OCI-LY7 (cell line): Measurements from ENCODE around the gene CDK10. TPM values are rescaled to one million over a fixed set of nuclear protein-coding genes. Genes with fewer than 3 reads are reported as not detected.

ENCODE experiments used
- BruUV-seq: library from RNA; stranded (reverse); fragments of 400-500 nt; replicated peaks from 2 replicates; lab custom pipeline; 2021; lab: Mats Ljungman, UMichigan
- CTCF ChIA-PET: fragments of 300-600 bp; sonication (Branson Sonifier 250); formaldehyde crosslinking; loops from one replicate; lab custom pipeline; 2022; ENCODE audit warnings: antibody characterized with exemption; ENCODE audit not compliant: unreplicated experiment; lab: Charles Lee
- POLR2A ChIA-PET: fragments of 300-600 bp; sonication (Branson Sonifier 250); formaldehyde crosslinking; loops from one replicate; lab custom pipeline; 2022; ENCODE audit warnings: antibody characterized with exemption; lab: Charles Lee
- DNase-seq: peaks from one replicate; pipeline ENCODE4 v3.0.0-alpha.2; 2015; ENCODE audit warnings: low spot score
- H2AFZ ChIP-seq: fragments of 200-600 bp; sonication (generic), shearing (Covaris generic); 2 replicates; pipeline ENCODE4 v1.6.1; 2014; ENCODE audit warnings: mild to moderate bottlenecking, antibody characterized with exemption, low read length, moderate library complexity
- H3K27ac ChIP-seq: fragments of 200-600 bp; sonication (generic); 2 replicates; pipeline ENCODE4 v1.5.1; 2014; ENCODE audit warnings: mixed run types, low read depth, mild to moderate bottlenecking, moderate library complexity, low read length, inconsistent platforms; ENCODE audit not compliant: poor library complexity, severe bottlenecking
- H3K36me3 ChIP-seq: fragments of 200-600 bp; sonication (generic); 2 replicates; pipeline ENCODE4 v1.6.1; 2014; ENCODE audit warnings: mild to moderate bottlenecking, antibody characterized with exemption, low read length, moderate library complexity, mixed read lengths; ENCODE audit not compliant: insufficient read depth
- H3K4me1 ChIP-seq: fragments of 200-600 bp; sonication (generic); 2 replicates; pipeline ENCODE4 v1.5.1; 2014; ENCODE audit warnings: mild to moderate bottlenecking, low read length; ENCODE audit not compliant: insufficient read depth, poor library complexity, severe bottlenecking
- H3K4me2 ChIP-seq: fragments of 200-600 bp; sonication (generic); 2 replicates; pipeline ENCODE4 v1.6.1; 2014; ENCODE audit warnings: mild to moderate bottlenecking, low read length
- H3K4me3 ChIP-seq: fragments of 200-600 bp; sonication (generic); 2 replicates; pipeline ENCODE4 v1.5.1; 2014; ENCODE audit warnings: mild to moderate bottlenecking, low read depth, low read length; ENCODE audit not compliant: poor library complexity, severe bottlenecking
- H3K79me2 ChIP-seq: fragments of 200-600 bp; sonication (generic); 2 replicates; pipeline ENCODE4 v1.6.1; 2016; ENCODE audit warnings: low read depth, mild to moderate bottlenecking, low read length, moderate library complexity, mixed read lengths; ENCODE audit not compliant: insufficient read depth
- H3K9me2 ChIP-seq: fragments of 200-600 bp; sonication (generic); 2 replicates; pipeline ENCODE4 v1.6.1; 2016; ENCODE audit warnings: mild to moderate bottlenecking, low read length, mixed read lengths; ENCODE audit not compliant: insufficient read depth
- H3K9me3 ChIP-seq: fragments of 200-600 bp; sonication (generic); 2 replicates; pipeline ENCODE4 v1.6.1; 2014; ENCODE audit warnings: mild to moderate bottlenecking, mixed run types, low read length, mixed read lengths
- H4K20me1 ChIP-seq: fragments of 200-600 bp; sonication (generic); 2 replicates; pipeline ENCODE4 v1.6.1; 2014; ENCODE audit warnings: mild to moderate bottlenecking, antibody characterized with exemption, low read length, moderate library complexity, mixed read lengths; ENCODE audit not compliant: insufficient read depth
- CTCF ChIP-seq: fragments of 200-600 bp; sonication (generic); conservative IDR thresholded peaks from 2 replicates; pipeline ENCODE4 v1.5.1; 2014; ENCODE audit warnings: mild to moderate bottlenecking, antibody characterized with exemption, low read length, moderate library complexity, mixed read lengths
- EZH2phosphoT487 ChIP-seq: fragments of 200-600 bp; sonication (generic); IDR thresholded peaks from 2 replicates; pipeline ENCODE4 v1.6.1; 2018; ENCODE audit warnings: low read depth, borderline replicate concordance, mild to moderate bottlenecking, mixed run types, antibody characterized with exemption, low read length, moderate library complexity, mixed read lengths
- intact Hi-C: fragments of 100-400 bp; cut with micrococcal nuclease; formaldehyde crosslinking; loops from one replicate; pipeline ENCODE4 v1.10.0; 2022; ENCODE audit not compliant: unreplicated experiment
- total RNA-seq, 2 experiments: library from RNA; depleted of rRNA in 1 of 2; stranded (reverse); fragments of >200 nt in 1 of 2; shearing (Covaris generic) in 1 of 2; gene quantifications; 2 replicates each; pipeline ENCODE4 v1.2.3, GENCODE V29; 2014 to 2022

CDK10 gene
- total RNA-seq, 2 experiments from 2014 or later = 98.6 to 130 TPM

GRCh38 chr16:89710709-89711564, 24.4 kb downstream of the CDK10 start:
- Histone ChIP-seq H3K27ac (no peak overlapping the region), H3K9me3 (no peaks in the 10 kb centered on the region), H3K4me2 (peak overlapping the region; percentile 21; the same call in 1 of the 2 replicates), H3K36me3 (peaks cover 16% of the 10 kb centered on the region), H3K9me2 (no peaks in the 10 kb centered on the region), H2AFZ (no peak overlapping the region), H3K4me3 (no peak overlapping the region), H4K20me1 (no peaks in the 10 kb centered on the region), H3K79me2 (no peaks in the 10 kb centered on the region), H3K4me1 (peaks cover 5% of the 10 kb centered on the region)
- ChIA-PET POLR2A (no interaction called here), CTCF (no interaction called here)
- intact Hi-C loops = no loop called here
- DNase-seq = no peak
- BruUV-seq = no TSS peak
- TF ChIP-seq CTCF (no peak), EZH2phosphoT487 (no peak)

GRCh38 chr16:89711601-89712273, 25.2 kb downstream of the CDK10 start:
- DNase-seq = peak; percentile 87
- peak overlapping the region; percentile 14; the same call in 1 of the 2 replicates for H2AFZ ChIP-seq
- ChIA-PET CTCF (interaction anchor here (1.0 kb wide), 1 partner anchor 148 kb away, joined by 3 read pairs; no protein-coding TSS in a partner anchor), POLR2A (no interaction called here)
- no peaks in the 10 kb centered on the region for H3K79me2 ChIP-seq
- H3K27ac ChIP-seq = peak overlapping the region; percentile 36
- peaks cover 21% of the 10 kb centered on the region for H3K36me3 ChIP-seq
- peak overlapping the region; percentile 75 for H3K4me2 ChIP-seq
- H4K20me1 ChIP-seq = no peaks in the 10 kb centered on the region
- intact Hi-C loops = no loop called here
- H3K4me3 ChIP-seq = peak overlapping the region; percentile 79
- no peaks in the 10 kb centered on the region for H3K9me2 ChIP-seq
- no peak for TF ChIP-seq CTCF
- no peak for TF ChIP-seq EZH2phosphoT487
- TSS peak; percentile 79 for BruUV-seq
- H3K4me1 ChIP-seq = peaks cover 5% of the 10 kb centered on the region
- H3K9me3 ChIP-seq = no peaks in the 10 kb centered on the region
